Calu3 (cell line): ENCODE measurements around the gene METAP1D. TPM values are rescaled to one million over a fixed set of nuclear protein-coding genes. Genes with fewer than 3 reads are reported as not detected.

Experiments used
- BruUV-seq: library from RNA; stranded (reverse); fragments of 400-500 nt; replicated peaks from 2 replicates; lab custom pipeline; 2021; lab: Mats Ljungman, UMichigan
- CTCF ChIA-PET: fragments of 300-600 bp; sonication (Branson Sonifier 250); formaldehyde crosslinking; loops from one replicate; lab custom pipeline; 2022; ENCODE audit warnings: antibody characterized with exemption; lab: Charles Lee
- DNase-seq: peaks from one replicate; pipeline ENCODE4 v3.0.0; 2022
- H3K27ac Mint-ChIP-seq: one replicate; pipeline ENCODE4 v1.8.0; 2022; ENCODE audit warnings: mixed read lengths; ENCODE audit not compliant: unreplicated experiment
- H3K27me3 Mint-ChIP-seq: one replicate; pipeline ENCODE4 v1.8.0; 2022; ENCODE audit warnings: mixed read lengths; ENCODE audit not compliant: unreplicated experiment
- H3K36me3 Mint-ChIP-seq: one replicate; pipeline ENCODE4 v1.8.0; 2022; ENCODE audit warnings: mild to moderate bottlenecking, moderate library complexity, mixed read lengths; ENCODE audit not compliant: insufficient read depth, unreplicated experiment
- H3K4me1 Mint-ChIP-seq: one replicate; pipeline ENCODE4 v1.8.0; 2022; ENCODE audit warnings: mild to moderate bottlenecking, low read depth, mixed read lengths; ENCODE audit not compliant: unreplicated experiment
- H3K4me3 Mint-ChIP-seq: one replicate; pipeline ENCODE4 v1.8.0; 2022; ENCODE audit warnings: mild to moderate bottlenecking, low read depth, moderate library complexity, mixed read lengths; ENCODE audit not compliant: unreplicated experiment
- H3K9me3 Mint-ChIP-seq: one replicate; pipeline ENCODE4 v1.8.0; 2022; ENCODE audit warnings: low read depth, mixed read lengths; ENCODE audit not compliant: unreplicated experiment
- CTCF ChIP-seq: fragments of 200-600 bp; IDR thresholded peaks from one replicate; pipeline ENCODE4 v1.8.0; 2022; ENCODE audit warnings: antibody characterized with exemption; ENCODE audit not compliant: unreplicated experiment
- intact Hi-C: fragments of 100-400 bp; cut with micrococcal nuclease; formaldehyde crosslinking; loops from one replicate; pipeline ENCODE4 v1.10.0; 2022; ENCODE audit not compliant: unreplicated experiment
- total RNA-seq: library from RNA; stranded (reverse); gene quantifications from 2 replicates; pipeline ENCODE4 v1.2.3, GENCODE V29; 2022

METAP1D gene
- total RNA-seq, 1 experiment from 2014 or later: 11.0 TPM

- Mint-ChIP-seq H3K4me1 (no peaks in the 10 kb centered on the region), H3K36me3 (no peaks in the 10 kb centered on the region), H3K9me3 (no peaks in the 10 kb centered on the region), H3K4me3 (no peak overlapping the region), H3K27ac (no peak overlapping the region), H3K27me3 (no peaks in the 10 kb centered on the region)
- intact Hi-C loops: no loop called here
- BruUV-seq: no TSS peak
- no peak for TF ChIP-seq CTCF
- CTCF ChIA-PET: interaction anchor here (0.9 kb wide), 1 partner anchor 14 kb away, joined by 3 read pairs; no protein-coding TSS in a partner anchor
- no peak for DNase-seq
Observed at GRCh38 chr2:172070936-172071335, 71.2 kb downstream of the METAP1D start.

GRCh38 chr2:172072303-172072702 lies 72.5 kb downstream of the METAP1D start:
- CTCF ChIA-PET: no interaction called here
- H3K4me3 Mint-ChIP-seq: no peak overlapping the region
- no peak for DNase-seq
- H3K36me3 Mint-ChIP-seq: no peaks in the 10 kb centered on the region
- H3K27ac Mint-ChIP-seq: no peak overlapping the region
- H3K4me1 Mint-ChIP-seq: no peaks in the 10 kb centered on the region
- no peak for TF ChIP-seq CTCF
- intact Hi-C loops: no loop called here
- no TSS peak for BruUV-seq
- H3K9me3 Mint-ChIP-seq: no peaks in the 10 kb centered on the region
- no peaks in the 10 kb centered on the region for H3K27me3 Mint-ChIP-seq

GRCh38 chr2:172072706-172073105 lies 73.0 kb downstream of the METAP1D start:
- intact Hi-C loops: no loop called here
- Mint-ChIP-seq H3K9me3 (no peaks in the 10 kb centered on the region), H3K4me1 (no peaks in the 10 kb centered on the region), H3K36me3 (no peaks in the 10 kb centered on the region), H3K27ac (no peak overlapping the region), H3K4me3 (no peak overlapping the region), H3K27me3 (no peaks in the 10 kb centered on the region)
- no peak for DNase-seq
- no peak for TF ChIP-seq CTCF
- CTCF ChIA-PET: no interaction called here
- BruUV-seq: no TSS peak

- H3K27me3 Mint-ChIP-seq: no peaks in the 10 kb centered on the region
- H3K36me3 Mint-ChIP-seq: no peaks in the 10 kb centered on the region
- no TSS peak for BruUV-seq
- no peaks in the 10 kb centered on the region for H3K4me1 Mint-ChIP-seq
- DNase-seq: no peak
- intact Hi-C loops: no loop called here
- no peaks in the 10 kb centered on the region for H3K9me3 Mint-ChIP-seq
- no peak overlapping the region for H3K4me3 Mint-ChIP-seq
- TF ChIP-seq CTCF: no peak
- no peak overlapping the region for H3K27ac Mint-ChIP-seq
- CTCF ChIA-PET: no interaction called here
Observed at GRCh38 chr2:172073518-172073917, 73.8 kb downstream of the METAP1D start.
